Spinal cord (tissue), 10 donors: Measurements from ENCODE around the gene OLA1. TPM values are rescaled to one million over a fixed set of nuclear protein-coding genes. Genes with fewer than 3 reads are reported as not detected.
"Not testable (repeated sequence)": the region's sequence is repeated elsewhere in the genome, so short reads cannot be mapped to it uniquely, and the experiment has no call there.

ENCODE experiments used
- DNase-seq, 6 donors: peaks; one replicate each; pipeline versions ENCODE4 v3.0.0 to v3.0.0-alpha.2; 2013 to 2015; ENCODE audit warnings: low spot score in 6 of 6, low read depth in 4 of 6
- H3K27ac ChIP-seq: one replicate; pipeline ENCODE4 v1.5.1; 2013; ENCODE audit warnings: low read depth, low read length, control low read depth
- H3K27me3 ChIP-seq: one replicate; pipeline ENCODE4 v1.6.1; 2013; ENCODE audit warnings: low read length; ENCODE audit not compliant: control insufficient read depth, insufficient read depth
- H3K36me3 ChIP-seq: one replicate; pipeline ENCODE4 v1.6.1; 2013; ENCODE audit warnings: low read length; ENCODE audit not compliant: control insufficient read depth, insufficient read depth
- H3K4me1 ChIP-seq: one replicate; pipeline ENCODE4 v1.6.1; 2013; ENCODE audit warnings: low read length; ENCODE audit not compliant: control insufficient read depth, insufficient read depth
- H3K4me3 ChIP-seq: one replicate; pipeline ENCODE4 v1.5.1; 2013; ENCODE audit warnings: low read depth, low read length, control low read depth
- H3K9me3 ChIP-seq: one replicate; pipeline ENCODE4 v1.6.1; 2013; ENCODE audit warnings: low read length; ENCODE audit not compliant: control insufficient read depth, insufficient read depth
- WGBS: methylation state at CpG from one replicate; pipeline ENCODE4 v1.1.5; 2013; ENCODE audit warnings: missing lambda C conversion rate; ENCODE audit not compliant: insufficient coverage; 5-methylcytosine and 5-hydroxymethylcytosine counted together
- long read RNA-seq, 4 donors: transcript quantifications; one replicate each; lab custom pipeline, GENCODE V29; 2026
- polyA plus RNA-seq, 2 donors: library from polyadenylated mRNA; unstranded; fragments of 120-200 nt; gene quantifications; one replicate each; pipeline ENCODE4 v1.2.1, GENCODE V29; 2013; ENCODE audit not compliant: insufficient read length in 2 of 2
- total RNA-seq, 2 donors: library from RNA; depleted of rRNA in 1 of 2; stranded (reverse); fragments of 120-200 nt in 1 of 2; fragments of >200 nt in 1 of 2; gene quantifications; one replicate each; pipeline versions ENCODE4 v1.2.3 to v1.2.4, GENCODE V29; 2013 to 2014
- donor health status: healthy.

OLA1 gene
- 100 to 1,000 TPM in 1 of 2 donors, 10 to 100 TPM in 1; 81.4 to 102 TPM for total RNA-seq
- 100 to 1,000 TPM; 167 to 169 TPM for polyA plus RNA-seq
- long read RNA-seq, donor 1, full-length matches to known transcripts: 67 of 97 reads
- long read RNA-seq, donor 1, partial matches to known transcripts: 30 of 97 reads
- long read RNA-seq, donor 1, other reads (novel, unspliced or antisense): 0 of 97 reads
- long read RNA-seq, donor 2, full-length matches to known transcripts: 20 of 20 reads
- long read RNA-seq, donor 2, partial matches to known transcripts: 0 of 20 reads
- long read RNA-seq, donor 2, other reads (novel, unspliced or antisense): 0 of 20 reads
- long read RNA-seq, donor 3, full-length matches to known transcripts: 25 of 37 reads
- long read RNA-seq, donor 3, partial matches to known transcripts: 12 of 37 reads
- long read RNA-seq, donor 3, other reads (novel, unspliced or antisense): 0 of 37 reads
- long read RNA-seq, donor 4, full-length matches to known transcripts: 55 of 103 reads
- long read RNA-seq, donor 4, partial matches to known transcripts: 48 of 103 reads
- long read RNA-seq, donor 4, other reads (novel, unspliced or antisense): 0 of 103 reads

- no peaks in the 10 kb centered on the region for H3K27me3 ChIP-seq
- peak; percentile 76 to 98 (median 91) for DNase-seq
- peak within 1 kb of the TSS; percentile 78 for H3K27ac ChIP-seq
- H3K9me3 ChIP-seq: no peaks in the 10 kb centered on the region
- peak within 1 kb of the TSS; percentile 60 for H3K4me3 ChIP-seq
- under 1% methylated on average over 83 of the region's 85 CpGs for WGBS
- H3K4me1 ChIP-seq: peaks cover 15% of the 10 kb centered on the region
- peaks cover 9% of the 10 kb centered on the region for H3K36me3 ChIP-seq
Measured at GRCh38 chr2:174248187-174248997, at the start of gene OLA1. OLA1 (minus strand) TSS chr2:174248532; CDS start chr2:174246815, 1,717 bp downstream.

GRCh38 chr2:174292908-174293307 is 44.6 kb upstream of the OLA1 start:
- WGBS: no CpG with 5 or more reads among the region's 1 CpG
- no peaks in the 10 kb centered on the region for H3K36me3 ChIP-seq
- DNase-seq: no peak
- H3K27me3 ChIP-seq: no peaks in the 10 kb centered on the region
- H3K27ac ChIP-seq: no peak overlapping the region
- no peaks in the 10 kb centered on the region for H3K9me3 ChIP-seq
- no peaks in the 10 kb centered on the region for H3K4me1 ChIP-seq
- no peak overlapping the region for H3K4me3 ChIP-seq

- Histone ChIP-seq H3K9me3 (no peaks in the 10 kb centered on the region), H3K4me3 (no peak overlapping the region), H3K36me3 (no peaks in the 10 kb centered on the region), H3K27me3 (no peaks in the 10 kb centered on the region), H3K27ac (no peak overlapping the region), H3K4me1 (no peaks in the 10 kb centered on the region)
- no peak for DNase-seq
- WGBS: no CpG with 5 or more reads among the region's 2 CpGs
Measured at GRCh38 chr2:174286172-174286571, 37.8 kb upstream of the OLA1 start.

DNA sequence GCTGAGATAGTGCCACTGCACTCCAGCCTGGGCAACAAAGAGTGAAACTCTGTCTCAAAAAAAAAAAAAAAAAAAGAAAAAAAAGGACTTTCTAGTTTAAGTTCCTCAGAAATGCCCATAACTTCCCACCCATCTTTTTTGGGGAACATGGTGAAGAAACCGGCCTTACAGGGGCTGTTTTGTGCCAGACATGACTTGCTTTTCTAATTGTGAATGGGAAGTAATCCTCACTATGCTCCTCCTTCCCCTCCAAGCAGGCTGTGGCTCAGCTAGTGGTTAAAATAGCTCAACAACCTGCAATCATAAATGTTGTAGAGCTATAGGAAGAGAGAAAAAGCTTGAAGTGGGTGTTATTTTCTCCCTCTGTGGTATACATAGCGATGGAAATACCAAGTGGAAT is 34.1 kb upstream of the OLA1 start:
- H3K27me3 ChIP-seq: no peaks in the 10 kb centered on the region
- H3K27ac ChIP-seq: no peak overlapping the region
- no peaks in the 10 kb centered on the region for H3K4me1 ChIP-seq
- WGBS: 100% methylated on average over 1 of the region's 2 CpGs
- DNase-seq: no peak
- H3K4me3 ChIP-seq: no peak overlapping the region
- H3K9me3 ChIP-seq: no peaks in the 10 kb centered on the region
- no peaks in the 10 kb centered on the region for H3K36me3 ChIP-seq

GRCh38 chr2:174281736-174282135 is 33.4 kb upstream of the OLA1 start:
- WGBS: 83% methylated on average over 1 of the region's 1 CpG

GRCh38 chr2:174280596-174280995 is 32.3 kb upstream of the OLA1 start:
- Histone ChIP-seq H3K4me1 (no peaks in the 10 kb centered on the region), H3K27ac (no peak overlapping the region), H3K27me3 (no peaks in the 10 kb centered on the region), H3K36me3 (no peaks in the 10 kb centered on the region), H3K4me3 (no peak overlapping the region), H3K9me3 (no peaks in the 10 kb centered on the region)
- 71% methylated on average over 1 of the region's 3 CpGs for WGBS
- no peak for DNase-seq

More at GRCh38 chr2:174281736-174282135, 33.4 kb upstream of the OLA1 start:
- no peak overlapping the region for H3K4me3 ChIP-seq
- H3K27me3 ChIP-seq: no peaks in the 10 kb centered on the region
- no peaks in the 10 kb centered on the region for H3K9me3 ChIP-seq
- DNase-seq: no peak
- H3K4me1 ChIP-seq: no peaks in the 10 kb centered on the region
- H3K27ac ChIP-seq: no peak overlapping the region
- no peaks in the 10 kb centered on the region for H3K36me3 ChIP-seq

GRCh38 chr2:174270263-174270662 is 21.9 kb upstream of the OLA1 start:
- not testable (repeated sequence) for H3K27me3 ChIP-seq, H3K4me1 ChIP-seq
- no CpG with 5 or more reads among the region's 6 CpGs for WGBS

GRCh38 chr2:174266288-174266687 is 18.0 kb upstream of the OLA1 start:
- H3K4me3 ChIP-seq: no peak overlapping the region
- H3K27ac ChIP-seq: no peak overlapping the region
- no peaks in the 10 kb centered on the region for H3K9me3 ChIP-seq
- no peak for DNase-seq
- WGBS: 100% methylated on average over 3 of the region's 5 CpGs
- H3K27me3 ChIP-seq: no peaks in the 10 kb centered on the region
- no peaks in the 10 kb centered on the region for H3K36me3 ChIP-seq
- no peaks in the 10 kb centered on the region for H3K4me1 ChIP-seq

More at GRCh38 chr2:174270263-174270662, 21.9 kb upstream of the OLA1 start:
- not testable (repeated sequence) for DNase-seq, H3K36me3 ChIP-seq, H3K4me3 ChIP-seq, H3K27ac ChIP-seq, H3K9me3 ChIP-seq

GRCh38 chr2:174263997-174264396 is 15.7 kb upstream of the OLA1 start:
- H3K36me3 ChIP-seq: no peaks in the 10 kb centered on the region
- H3K4me3 ChIP-seq: no peak overlapping the region
- no peak overlapping the region for H3K27ac ChIP-seq
- no CpG with 5 or more reads among the region's 3 CpGs for WGBS
- H3K4me1 ChIP-seq: no peaks in the 10 kb centered on the region
- no peak for DNase-seq
- no peaks in the 10 kb centered on the region for H3K9me3 ChIP-seq
- no peaks in the 10 kb centered on the region for H3K27me3 ChIP-seq
